Femur (tissue), 1 donor: ENCODE measurements around the gene PDE1C.

Experiments
- DNase-seq: peaks from one replicate; pipeline ENCODE4 v3.0.0-alpha.2; 2017

PDE1C gene

DNA sequence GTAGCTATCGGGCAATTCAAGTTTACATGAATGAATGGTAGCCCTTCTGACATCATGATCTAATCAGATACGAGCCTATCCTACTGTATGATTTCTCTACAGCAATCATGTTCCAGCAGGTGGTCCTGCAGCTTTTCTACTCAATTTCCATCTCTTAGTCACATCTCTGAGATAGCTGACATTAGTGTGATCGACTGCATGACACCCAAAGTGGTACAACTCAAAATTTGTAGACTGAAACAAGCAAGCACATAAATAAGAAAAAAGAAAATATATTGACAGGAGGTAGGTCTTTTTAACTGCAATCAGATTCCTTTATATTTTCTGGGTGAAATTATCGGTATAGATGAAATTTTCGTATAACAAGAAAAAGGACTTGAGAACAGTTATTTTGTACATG, 251.2 kb downstream of the PDE1C start:
- no peak for DNase-seq

DNA sequence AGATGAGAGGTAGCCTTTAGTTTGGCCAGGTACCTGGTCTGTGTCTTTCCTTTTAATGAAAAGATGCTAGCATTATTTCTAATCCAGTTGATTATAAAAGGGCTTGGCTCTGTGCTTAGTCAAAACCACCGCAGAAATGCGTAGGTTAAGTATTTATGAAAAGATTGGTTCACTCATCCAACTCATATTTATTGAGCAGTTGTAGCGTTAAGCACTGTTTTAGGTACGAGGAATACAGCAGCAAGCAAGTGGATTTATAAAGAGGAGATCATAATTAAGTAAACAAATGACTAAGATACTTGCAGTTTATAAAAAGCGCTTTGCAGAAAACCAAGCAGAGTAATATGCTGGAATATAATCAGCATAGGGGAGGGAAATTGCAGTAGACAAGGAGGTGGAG, 253.4 kb downstream of the PDE1C start:
- no peak for DNase-seq

DNA sequence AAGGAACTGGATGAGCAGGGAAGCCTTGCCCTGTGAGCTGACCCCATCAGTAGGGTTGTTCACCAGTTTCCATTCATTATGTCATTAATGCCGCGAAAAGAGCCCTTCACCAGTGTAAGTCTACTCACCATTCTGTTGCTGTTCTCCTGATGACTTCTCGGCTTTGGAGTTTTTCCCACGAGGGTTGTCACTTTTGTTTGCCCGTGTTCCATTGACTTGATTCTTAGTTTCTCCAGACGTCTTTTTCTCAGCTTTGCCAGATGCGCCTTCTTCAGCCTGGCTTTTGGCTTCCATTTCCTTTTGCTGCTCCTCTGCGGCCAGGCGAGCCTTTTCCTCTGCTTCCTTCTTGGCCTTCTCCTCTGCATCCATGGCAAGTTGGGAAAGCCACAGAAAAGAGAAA, 254.4 kb downstream of the PDE1C start:
- no peak for DNase-seq

DNA sequence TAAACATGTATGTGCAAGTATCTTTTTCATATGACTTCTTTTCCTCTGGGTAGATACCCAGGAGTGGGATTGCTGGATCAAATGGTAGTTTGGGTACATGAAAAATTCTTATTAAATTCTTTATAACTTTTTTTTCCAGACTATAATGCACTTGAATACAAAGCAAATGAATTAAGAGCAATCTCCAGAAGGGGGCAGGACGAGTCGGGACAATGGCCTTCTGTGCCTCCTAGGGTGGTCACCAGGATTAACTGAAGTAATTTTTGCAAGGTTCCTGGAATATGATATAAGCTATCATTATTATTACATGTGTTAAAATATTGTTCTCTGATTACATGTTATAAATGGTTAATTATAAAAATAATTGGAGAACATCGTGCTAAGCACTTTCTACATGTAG, 256.0 kb downstream of the PDE1C start:
- DNase-seq, result no peak

DNA sequence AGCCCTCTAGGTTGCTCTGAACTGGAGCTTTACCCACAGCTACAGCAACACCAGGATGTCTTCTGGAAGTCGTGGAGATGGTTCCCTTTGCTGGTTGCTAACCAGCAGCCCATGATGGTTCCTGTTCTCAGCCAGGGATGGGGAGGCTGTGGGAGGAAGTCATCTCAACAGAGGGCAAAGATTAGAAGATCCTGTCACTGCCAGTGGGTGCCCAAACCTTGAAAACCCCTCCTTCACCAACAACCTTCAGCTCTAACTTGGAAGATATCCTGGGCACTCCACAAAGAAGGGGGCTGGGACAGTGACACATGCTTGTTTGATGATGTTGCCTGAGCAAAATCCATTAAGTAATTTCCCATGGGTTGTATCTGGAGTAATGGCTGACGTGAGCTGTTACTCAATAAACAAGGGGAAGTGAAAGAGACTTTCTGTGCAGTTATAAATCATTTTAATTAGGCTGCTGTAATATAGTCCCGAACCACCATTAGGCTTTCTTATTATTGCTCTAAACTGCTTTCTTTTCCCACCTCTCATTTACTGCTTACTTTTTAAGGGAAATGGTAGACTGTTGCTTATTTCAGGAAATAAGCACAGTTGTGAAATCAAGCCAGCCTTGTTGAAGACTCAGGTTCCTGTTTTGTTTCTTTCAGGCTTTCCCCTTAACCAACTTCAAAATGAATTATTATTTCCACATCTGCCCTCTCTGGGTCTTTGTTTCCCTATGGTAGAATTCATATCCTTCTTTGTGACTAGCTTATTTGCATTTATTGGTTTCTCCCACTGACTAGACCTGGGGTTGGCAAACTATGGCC, 258.4 kb downstream of the PDE1C start:
- no peak for DNase-seq

DNA sequence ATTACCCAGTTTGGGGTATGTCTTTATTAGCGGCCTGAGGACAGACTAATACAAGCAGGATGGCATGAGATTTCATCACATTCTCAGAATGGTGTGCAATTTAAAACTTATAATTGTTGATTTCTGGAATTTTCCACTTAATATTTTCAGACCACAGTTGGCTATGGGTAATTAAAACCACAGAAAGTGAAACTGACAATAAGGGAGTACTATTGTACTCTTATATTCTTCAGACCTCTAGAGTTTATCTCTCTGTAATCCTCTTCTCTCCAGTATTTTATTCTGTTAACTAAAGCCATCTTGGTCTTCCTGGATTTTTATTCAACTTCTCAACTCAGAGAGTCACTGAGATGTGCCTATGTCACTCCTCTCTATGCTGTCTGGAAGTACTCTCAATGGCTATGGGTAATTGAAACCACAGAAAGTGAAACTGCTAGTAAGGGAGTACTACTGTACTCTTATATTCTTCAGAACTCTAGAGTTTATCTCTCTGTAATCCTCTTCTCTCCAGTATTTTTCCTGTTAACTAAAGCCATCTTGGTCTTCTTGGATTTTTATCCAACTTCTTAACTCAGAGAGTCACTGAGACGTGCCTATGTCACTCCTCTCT, 264.9 kb downstream of the PDE1C start:
- no peak for DNase-seq

DNA sequence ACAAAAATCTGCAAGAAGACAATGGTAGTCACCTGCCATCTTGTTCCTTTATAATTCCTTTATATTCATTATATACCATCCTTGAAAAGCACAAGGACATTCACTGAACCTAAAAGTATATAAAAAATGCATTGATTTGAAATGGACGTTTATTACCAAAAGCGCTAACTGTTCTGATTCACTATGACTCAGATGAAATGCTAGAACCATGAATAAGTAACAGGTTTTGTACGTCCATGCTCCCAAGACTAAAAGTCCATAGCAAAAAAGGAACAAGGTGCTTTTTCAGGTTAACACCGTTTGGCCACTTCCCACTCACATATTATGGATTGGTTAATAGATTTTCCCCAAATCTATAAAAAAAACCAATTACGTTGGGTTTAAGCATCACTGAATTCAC, 273.8 kb downstream of the PDE1C start:
- no peak for DNase-seq

DNA sequence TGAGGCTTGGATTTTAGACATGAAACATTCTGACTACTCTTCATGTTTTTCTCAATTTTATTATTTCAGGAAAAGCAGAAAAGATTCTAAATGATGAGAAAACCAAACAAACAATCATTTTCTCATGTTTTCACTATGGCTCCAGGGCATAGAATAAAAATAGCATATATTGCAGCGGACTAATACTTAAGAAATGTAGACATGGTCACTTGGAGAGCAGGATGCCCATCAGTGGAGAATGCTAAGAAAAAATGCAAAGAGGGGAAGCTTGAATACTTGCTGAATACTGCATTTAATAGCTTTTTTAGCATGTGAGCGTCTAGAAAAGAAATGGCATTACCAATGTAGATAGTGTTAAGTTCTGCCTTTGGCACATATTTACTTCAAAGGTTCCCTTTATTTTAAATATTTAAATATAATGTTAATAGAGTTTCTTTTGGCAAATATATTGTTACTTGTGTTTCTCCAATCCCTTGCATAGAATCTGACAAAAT, 275.3 kb downstream of the PDE1C start:
- DNase-seq, result no peak

DNA sequence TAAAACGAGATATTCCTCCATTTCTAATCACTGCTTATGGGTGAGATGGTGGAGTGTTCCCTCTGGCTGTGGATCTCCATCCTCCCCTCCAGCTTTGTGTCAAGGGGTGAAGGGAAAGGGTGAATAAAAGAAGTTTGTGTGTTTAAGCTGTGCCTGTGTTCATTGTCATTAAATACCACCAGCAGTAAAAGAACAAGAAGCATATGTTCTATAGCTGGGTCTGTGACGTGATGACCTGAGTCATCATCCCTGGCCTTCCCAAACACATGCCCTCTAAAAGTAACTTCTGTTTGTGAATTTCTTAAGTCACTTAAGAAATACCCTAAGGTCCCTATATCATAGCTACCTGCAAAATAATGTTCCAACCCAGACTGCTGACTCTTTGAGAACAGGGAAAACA, 278.3 kb downstream of the PDE1C start:
- no peak for DNase-seq

DNA sequence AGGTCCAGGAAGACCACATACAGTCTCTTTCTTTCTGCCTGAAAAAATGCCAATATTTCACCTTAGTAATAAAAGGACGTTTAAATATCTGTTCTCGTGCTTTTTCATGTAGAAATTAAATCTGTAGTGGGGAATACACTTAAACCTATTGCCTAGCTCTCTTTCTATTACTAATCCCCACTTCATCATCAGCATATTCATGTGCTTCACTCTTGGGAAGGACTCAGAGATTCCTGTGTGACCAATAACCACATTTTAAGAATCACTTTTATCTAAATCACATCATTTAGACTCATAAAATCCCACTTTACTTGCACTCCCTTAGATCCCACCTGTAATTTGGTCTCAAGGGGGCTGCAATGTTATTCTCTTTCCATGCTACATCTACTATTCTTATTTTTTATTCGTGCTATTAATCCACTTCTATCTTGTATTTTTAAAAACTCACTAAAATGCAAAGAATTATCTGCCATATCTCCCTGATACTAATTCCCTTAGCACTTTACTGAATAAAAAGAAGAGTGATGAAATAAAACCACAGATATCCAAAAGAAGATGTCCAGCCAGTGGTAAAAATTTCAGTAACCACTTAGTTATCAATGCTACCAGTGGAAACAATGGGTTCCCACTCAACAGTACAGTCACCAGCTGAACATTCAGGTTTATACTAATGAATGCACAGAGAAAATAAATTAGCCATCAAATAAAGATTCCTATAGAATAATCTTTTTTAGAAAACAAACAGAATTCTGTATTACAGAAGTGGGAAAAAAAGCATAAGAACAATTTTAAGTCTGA, 281.1 kb downstream of the PDE1C start:
- no peak for DNase-seq

DNA sequence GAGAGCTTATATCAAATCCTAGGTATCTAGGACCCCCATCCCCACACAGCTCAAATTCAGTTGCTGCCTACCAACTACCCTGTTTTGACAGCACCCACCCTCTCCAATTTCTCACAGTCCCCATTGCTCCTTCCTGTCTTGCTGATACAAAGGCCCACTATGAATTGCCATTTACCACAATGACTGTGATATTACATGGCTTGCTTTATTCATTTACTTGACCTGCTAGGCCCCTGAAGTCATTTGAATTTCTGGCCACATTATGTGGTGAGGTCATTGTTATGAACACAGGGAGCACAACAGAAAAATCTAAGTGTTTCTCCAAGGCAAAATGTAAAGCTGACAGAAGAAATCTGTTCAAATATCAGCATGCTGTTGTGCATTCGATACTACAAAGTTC, 281.8 kb downstream of the PDE1C start:
- no peak for DNase-seq

DNA sequence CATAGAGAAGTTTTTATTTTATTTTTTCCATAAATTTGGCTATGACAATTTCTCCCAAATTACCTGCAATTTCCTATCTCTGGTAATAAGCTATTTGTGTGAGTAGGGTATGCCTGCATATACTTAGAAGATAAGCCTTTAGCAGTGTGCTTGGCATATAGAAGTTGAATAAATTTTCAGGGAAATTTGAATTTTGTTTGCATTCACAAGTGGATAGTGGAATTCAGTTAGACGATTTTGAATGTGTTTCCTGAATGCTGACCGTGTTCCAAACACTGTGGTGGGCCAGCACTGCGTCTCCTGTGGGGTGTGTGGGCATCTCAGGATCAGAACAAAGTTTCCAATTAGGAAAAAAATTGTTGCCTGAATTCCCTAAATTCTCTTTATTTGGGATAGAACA, 283.9 kb downstream of the PDE1C start:
- no peak for DNase-seq

DNA sequence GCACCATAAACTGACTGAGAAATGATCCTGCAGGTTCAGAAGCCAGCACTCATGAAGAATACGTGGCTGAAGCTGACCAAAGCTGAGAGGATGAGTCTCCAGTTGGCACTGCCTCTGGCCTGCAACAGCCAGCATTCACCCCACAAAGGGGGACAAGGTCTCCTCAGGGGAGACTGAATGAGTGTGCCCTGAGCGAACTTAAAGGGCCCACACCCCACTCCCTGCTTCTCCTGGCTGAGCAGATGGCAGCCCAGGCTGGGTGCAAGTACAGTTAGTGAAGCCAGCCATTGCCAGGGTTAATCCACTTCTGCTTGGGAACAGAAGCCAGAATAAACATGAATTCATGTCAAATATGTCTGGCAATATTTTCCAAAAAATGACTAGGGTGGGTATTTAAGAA, 285.1 kb downstream of the PDE1C start:
- DNase-seq, result no peak

DNA sequence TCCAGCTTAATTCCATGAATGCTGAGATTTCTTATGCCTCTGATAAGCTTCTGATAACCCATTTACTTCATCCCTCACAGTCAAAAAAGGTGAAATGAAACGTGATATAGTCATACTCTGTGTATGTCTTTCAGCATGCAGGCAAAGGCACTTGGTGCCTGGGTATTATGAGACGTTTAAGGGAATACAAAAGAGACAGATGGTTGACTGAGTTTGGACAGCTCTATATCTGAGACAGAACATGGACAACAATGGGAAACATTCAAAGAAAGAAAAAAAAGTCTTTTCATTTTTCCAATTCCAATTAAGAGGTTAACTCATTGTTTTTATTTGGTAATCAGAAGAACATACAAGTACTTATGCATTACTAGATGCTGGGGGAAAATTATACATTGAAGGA, 287.0 kb downstream of the PDE1C start:
- DNase-seq, result no peak

DNA sequence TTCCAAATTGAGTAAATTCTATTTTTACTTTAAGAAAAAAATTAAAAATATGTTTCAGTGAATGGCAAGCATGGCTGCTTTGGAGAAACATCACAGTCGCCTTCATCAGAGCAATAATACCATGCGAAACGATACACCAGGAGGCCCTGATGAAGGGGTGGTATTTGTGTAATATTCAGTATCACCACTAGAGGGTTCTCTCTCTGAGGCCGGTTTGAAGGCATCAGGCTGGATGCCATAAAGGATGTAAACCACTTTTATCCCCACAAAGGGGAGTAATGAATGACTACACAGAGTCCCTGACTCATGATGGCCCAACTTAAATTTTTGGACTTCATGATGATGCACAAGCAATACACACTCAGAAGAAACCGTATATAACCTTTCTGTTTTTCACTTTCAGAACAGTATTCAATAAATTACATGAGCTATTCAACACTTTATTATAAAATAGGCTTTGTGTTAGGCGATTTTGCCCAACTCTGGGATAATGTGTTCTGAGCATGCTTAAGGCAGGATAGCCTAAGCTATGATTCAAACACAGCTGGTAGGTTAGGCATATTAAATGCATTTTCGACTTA, 287.7 kb downstream of the PDE1C start:
- no peak for DNase-seq

DNA sequence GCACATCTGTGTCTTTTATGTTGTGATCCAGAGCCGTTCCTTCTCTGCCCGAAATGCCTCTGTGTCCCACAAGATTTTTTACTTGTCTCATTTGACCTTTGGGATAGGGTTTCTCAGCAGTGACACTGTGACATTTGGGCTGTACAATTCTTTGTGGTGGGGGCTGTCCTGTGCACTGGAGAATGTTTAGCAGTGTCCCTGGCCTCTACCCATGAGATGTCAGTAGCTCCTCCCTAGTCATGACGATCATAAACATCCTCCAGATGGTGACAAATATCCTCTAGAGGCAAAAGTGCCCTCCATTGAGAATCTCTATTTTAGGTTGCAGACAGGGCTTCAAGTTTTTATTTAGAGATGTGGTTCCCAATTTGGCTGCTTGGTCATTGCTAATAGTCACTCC, 291.9 kb downstream of the PDE1C start:
- DNase-seq, result no peak

DNA sequence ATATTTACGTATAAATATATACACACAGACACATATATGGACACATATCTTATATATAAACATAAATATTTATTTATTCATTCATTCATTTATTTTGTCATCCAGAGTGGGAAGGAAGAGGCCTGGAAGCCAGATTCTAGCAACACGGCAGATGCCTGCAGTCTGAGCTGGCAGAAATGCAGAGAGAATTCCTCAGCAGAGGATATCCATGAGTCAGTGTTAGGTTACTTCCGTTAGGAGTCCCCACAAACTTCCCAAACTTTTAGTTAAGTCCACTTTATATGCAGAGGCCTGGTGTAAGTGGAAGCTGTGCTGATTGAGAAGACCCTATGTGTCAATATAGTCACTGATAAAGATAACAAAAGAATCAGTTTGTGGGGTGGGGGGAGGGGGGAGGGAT, 293.6 kb downstream of the PDE1C start:
- no peak for DNase-seq

DNA sequence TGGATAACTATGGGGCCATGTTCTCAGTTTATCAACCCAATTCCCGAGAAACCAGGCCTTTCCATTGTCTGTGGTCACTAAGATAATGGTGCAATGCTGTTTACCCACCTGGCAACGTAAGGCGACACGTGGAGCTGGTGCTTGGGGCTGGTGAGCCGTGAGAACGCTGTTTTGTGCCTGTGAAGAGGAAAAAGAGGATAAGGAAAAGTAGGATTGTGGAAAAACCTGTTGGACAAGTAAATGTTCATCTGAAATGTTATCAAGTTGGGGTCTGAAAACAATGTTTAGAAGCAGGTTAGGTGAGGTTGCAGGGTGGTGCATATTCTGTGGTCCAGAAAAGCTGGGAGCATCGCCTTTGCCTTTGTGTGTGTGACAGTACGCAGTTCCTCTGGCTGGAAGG, 294.7 kb downstream of the PDE1C start:
- DNase-seq, result no peak

DNA sequence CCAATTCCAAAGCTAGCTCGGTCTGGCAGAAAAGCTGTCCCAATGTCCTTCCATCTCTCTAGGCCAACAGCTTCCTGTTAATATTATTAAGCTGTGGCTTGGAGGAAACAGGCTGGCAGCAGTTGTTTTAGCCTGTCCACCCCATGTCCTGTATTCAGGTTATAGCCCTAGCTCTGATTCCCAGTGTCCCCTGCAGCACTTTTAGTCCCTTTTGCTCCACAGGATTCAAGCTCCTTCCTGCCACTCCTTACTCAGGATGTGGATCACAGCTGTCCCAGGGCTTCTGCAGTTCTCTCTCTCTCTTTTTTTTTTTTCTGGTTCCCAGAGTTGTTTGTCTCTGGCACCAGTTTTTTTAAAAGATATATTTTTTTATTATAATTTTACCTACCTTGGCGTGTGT, 298.0 kb downstream of the PDE1C start:
- no peak for DNase-seq

DNA sequence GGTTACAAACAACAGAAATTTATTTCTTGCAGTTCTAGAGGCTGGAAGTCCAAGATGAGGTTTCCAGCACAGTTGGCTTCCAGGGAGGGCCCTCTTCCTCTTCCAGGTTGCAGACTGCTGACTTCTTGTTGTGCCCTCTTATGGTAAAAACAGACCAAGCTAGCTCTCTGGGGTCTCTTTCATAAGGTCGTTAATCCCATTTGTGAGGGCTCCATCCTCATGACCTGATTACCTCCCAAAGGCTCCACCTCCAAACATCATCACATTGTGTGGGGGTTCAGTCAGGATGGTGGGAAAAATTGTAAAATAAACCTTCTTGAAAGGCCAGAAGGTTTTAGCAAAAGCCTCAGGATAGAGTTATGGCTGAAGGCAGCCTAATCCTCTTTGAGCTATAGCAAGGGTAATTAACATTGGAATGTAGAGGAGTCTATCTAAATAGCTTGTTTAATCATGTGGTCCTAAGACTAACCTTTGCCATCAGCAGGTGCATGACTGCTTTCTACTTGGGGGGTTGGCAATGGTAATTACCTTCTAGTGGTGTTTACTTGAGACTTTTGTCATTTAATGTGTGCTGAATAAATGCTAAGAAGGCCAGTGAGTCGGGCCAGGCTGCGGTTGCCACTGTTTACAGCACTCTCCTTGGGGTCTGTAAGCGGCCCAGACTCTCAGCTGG, 302.4 kb downstream of the PDE1C start:
- DNase-seq, result no peak

DNA sequence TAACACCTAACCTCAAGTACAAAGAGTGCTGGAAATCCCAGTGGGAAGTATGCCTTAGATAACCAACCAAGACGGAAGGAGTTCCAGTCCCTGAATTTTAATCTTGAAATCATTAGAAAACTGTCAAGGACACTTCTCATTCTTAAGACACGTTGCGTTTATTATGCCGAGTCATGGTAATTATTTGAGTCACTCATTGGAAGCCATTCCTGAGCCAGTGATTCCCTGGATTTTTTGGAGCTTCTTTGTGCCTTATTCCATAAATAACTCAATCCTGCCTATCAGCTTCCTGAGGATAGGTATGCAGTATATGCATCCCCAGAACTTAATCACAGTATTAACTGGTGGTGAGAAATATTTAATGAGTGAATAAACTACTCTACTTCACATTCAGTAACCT, 305.7 kb downstream of the PDE1C start:
- DNase-seq, result no peak

DNA sequence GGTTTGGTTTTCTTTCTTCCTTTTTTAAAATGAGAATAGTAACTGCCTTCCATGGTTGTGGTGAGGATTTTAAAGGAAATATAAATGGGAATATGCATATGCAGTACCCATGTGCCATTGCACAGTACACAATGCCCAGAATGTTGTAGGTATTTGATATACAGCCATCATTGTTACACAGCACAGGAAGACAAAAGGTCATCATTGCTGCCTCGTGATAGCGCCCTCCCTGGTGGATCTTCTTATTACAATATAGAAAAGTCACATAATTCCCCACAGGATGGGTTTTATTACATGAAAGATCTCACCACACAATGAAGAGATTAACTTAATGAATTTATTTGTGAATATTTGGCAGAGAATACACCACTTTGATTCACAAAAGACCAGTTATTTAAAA, 306.7 kb downstream of the PDE1C start:
- no peak for DNase-seq

DNA sequence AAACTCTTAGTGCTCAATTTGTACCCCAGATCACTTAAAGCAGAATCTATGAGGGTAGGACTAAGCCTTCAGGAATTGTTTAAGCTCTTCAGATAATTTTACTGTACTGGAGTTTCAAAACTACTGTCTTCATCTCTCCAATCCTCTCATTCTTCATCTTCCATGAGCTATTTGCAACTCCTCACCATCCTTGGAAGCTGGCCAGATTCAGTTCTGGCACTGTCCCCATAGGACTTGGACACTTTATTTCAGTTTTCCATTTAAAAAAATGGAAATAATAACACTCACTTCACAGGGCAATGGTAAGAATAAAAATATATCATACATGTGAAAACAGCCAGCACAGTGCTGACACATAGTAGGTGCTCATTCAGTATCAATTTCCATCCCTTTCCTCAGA, 308.6 kb downstream of the PDE1C start:
- DNase-seq, result no peak
